KOPT-K1 (cell line): Measurements from ENCODE around the gene RANBP10.
A peak's percentile ranks its signal among the peaks of the same experiment; 100 is the strongest.
"Not testable (repeated sequence)": the region's sequence is repeated elsewhere in the genome, so short reads cannot be mapped to it uniquely, and the experiment has no call there.

Experiments
- H3K27ac ChIP-seq: fragments of 200-600 bp; sonication (generic); 2 replicates; pipeline ENCODE4 v1.5.1; 2016; ENCODE audit warnings: antibody characterized with exemption, mild to moderate bottlenecking, low read depth, low read length; ENCODE audit not compliant: poor library complexity, severe bottlenecking
- H3K36me3 ChIP-seq: fragments of 200-600 bp; sonication (generic); 2 replicates; pipeline ENCODE4 v1.5.1; 2017; ENCODE audit warnings: antibody characterized with exemption, mild to moderate bottlenecking, low read length, moderate library complexity; ENCODE audit not compliant: insufficient read depth
- H3K9me3 ChIP-seq: fragments of 200-600 bp; sonication (generic); 2 replicates; pipeline ENCODE4 v1.5.1; 2017; ENCODE audit warnings: antibody characterized with exemption, low read length, mild to moderate bottlenecking; ENCODE audit not compliant: insufficient read depth, poor library complexity, severe bottlenecking

The RANBP10 gene

DNA sequence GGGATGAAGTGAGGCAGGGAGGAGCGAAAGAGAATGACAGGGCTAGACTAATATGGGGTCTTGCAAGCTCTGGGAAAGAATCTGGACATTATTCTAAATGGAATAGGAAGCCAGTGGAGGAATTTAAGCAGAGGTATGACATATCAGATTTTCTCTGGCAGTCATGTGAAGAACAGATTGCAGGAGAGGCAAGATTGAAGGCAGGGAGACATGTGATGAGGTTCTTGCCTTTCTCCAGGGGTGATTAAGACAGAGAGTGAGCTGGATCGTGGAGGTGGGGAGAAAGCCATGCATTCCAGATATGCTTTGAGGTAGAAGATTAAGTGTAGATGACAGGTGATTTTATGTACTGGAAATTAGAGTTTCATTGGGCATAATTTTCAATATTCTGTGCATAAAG is 31.5 kb upstream of the RANBP10 start:
- Histone ChIP-seq H3K9me3 (no peaks in the 10 kb centered on the region), H3K27ac (no peak overlapping the region), H3K36me3 (no peaks in the 10 kb centered on the region)

DNA sequence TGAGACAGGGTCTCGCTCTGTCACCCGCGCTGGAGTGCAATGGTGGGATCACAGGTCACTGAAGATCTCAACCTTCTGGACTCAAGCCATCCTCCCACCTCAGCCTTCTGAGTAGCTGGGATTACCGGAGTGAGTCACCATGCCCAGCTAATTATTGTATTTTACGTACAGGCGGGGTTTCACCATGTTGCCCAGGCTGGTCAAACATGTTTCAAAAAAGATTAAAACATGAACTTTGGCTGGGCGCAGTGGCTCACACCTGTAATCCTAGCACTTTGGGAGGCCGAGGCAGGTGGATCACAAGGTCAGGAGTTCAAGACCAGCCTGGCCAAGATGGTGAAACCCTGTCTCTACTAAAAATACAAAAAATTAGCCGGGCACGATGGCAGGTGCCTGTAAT is 30.8 kb upstream of the RANBP10 start:
- H3K27ac ChIP-seq, H3K9me3 ChIP-seq, H3K36me3 ChIP-seq: not testable (repeated sequence)

DNA sequence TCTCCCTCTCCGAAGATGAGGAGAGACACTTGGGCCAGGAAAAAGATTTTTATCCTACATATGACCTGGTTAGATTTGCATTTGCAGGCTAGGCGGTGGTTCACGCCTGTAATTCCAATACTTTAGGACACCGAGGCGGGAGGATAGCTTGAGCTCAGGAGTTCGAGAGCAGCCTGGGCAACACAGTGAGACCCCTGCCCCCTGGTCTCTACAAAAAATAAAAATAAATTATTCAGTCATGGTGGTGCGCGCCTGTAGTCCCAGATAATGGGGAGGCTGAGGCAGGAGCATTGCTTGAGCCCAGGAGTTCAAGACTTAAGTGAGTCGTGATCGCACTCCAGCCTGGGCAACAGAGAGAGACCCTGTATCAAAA is 27.9 kb upstream of the RANBP10 start:
- H3K9me3 ChIP-seq: no peaks in the 10 kb centered on the region
- H3K27ac ChIP-seq: peak overlapping the region; percentile 63
- peaks cover 32% of the 10 kb centered on the region for H3K36me3 ChIP-seq

DNA sequence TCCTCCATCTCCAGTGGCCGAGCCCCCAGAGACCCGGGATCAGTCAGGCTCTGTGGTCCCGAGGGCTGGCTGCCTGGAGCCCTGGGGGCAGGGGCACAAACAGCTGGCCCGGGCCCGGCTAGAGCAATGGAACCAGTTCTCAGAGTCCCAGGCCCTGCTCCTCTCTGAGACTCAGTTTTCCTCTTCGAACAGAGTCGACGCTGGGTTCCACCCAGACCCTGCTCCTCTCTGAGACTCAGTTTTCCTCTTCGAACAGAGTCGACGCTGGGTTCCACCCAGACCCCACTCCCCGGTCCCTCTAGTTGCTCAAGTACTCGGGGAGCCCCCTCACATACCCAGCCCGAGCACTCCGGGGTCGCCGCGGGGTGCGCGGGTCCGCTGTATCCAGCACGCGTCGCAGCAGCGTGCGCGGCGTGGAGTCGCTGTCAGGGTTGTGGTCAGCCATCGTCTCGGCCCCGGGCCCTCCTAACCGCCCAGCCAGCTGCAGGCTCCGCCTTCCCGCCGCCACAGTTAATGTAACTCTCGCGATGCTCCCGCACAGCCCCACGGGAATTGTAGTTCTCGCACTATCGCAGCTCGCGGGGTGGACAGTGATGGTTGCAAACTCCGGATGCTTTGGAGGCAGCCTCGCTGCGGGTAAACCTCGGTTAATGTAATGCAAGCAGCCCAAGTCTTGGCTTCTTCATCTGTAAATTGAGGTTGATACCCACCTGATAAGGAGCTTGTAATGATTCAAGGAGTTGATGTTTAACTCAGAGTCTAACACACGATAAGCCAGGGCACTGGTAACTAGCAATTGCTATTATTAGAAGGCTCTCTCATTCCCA is 27.3 kb upstream of the RANBP10 start:
- H3K9me3 ChIP-seq: no peaks in the 10 kb centered on the region
- H3K27ac ChIP-seq: peak overlapping the region; percentile 63
- peaks cover 38% of the 10 kb centered on the region for H3K36me3 ChIP-seq

DNA sequence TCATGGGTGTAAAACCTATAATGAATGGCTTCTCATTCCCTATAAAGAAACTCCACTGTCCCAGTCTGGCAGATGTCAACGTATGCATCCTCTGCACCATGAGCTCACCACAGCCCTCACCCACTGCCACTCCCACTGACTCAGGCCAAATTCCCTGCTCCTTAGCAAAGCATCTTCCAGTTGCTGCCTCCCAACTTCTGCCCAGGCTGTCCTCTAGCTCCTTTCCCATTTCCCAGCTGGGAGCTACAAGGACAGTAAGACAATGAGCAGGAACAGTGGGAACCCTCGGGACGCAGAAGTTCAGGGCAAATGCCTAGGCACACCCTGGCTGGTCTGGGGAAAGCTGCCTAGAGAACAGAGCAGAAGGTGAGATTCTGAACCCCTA is 26.7 kb upstream of the RANBP10 start:
- Histone ChIP-seq H3K9me3 (no peaks in the 10 kb centered on the region), H3K36me3 (peaks cover 44% of the 10 kb centered on the region), H3K27ac (peak overlapping the region; percentile 63)

DNA sequence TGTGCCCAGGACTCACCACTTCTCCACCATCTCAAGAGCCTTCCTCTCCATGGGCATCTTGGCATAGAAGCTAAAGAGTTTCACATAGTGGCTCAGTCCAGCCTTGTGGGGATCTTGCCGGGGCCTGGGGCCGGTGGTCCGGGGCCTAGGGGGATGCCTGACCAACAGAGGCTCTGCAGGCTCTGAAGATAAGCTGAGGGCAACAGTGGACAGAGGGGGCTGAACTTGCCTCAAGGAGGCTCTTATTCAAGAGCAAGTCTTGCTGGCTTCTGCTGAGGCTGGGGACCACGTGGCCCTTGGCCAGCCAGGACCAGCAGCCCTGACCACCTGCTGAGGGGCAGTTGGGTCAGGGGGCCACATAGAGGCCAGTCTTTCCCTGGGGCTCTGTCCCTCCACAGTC is 22.3 kb upstream of the RANBP10 start:
- H3K27ac ChIP-seq: no peak overlapping the region
- peaks cover 59% of the 10 kb centered on the region for H3K36me3 ChIP-seq
- H3K9me3 ChIP-seq: no peaks in the 10 kb centered on the region

DNA sequence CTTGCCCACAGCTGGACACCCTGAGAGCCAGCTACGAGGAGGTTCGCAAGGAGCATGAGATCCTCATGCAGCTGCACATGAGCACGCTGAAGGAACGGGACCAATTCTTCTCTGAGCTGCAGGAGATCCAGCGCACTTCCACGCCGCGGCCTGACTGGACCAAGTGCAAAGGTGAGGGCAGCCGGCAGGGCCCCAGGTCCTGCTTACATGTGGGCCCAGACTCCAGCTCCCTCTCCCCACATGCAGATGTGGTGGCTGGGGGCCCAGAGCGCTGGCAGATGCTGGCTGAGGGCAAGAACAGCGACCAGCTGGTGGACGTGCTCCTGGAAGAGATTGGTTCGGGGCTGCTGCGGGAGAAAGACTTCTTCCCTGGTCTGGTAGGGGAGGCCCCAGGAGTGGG is 19.5 kb upstream of the RANBP10 start:
- Histone ChIP-seq H3K27ac (no peak overlapping the region), H3K36me3 (peaks cover 45% of the 10 kb centered on the region), H3K9me3 (no peaks in the 10 kb centered on the region)

DNA sequence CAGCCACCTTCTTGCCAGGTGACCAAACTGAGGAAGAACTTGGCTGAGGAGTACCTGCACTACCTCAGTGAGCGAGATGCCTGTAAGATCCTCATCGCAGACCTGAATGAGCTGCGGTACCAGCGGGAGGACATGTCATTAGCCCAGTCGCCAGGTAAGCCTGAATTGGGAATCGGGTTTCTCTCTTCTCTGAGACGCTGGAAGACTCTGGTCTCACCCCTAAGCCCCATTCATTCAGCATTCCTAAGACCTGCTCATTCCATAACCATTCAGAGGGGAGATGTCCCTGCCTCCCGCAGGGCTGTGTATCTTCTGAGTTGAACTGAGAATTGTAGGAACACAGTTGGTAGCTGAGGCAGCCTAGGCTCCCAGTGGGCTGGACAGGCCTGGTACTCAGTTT is 18.8 kb upstream of the RANBP10 start:
- Histone ChIP-seq H3K27ac (no peak overlapping the region), H3K36me3 (peaks cover 37% of the 10 kb centered on the region; the same call in 1 of the 2 replicates), H3K9me3 (no peaks in the 10 kb centered on the region)

DNA sequence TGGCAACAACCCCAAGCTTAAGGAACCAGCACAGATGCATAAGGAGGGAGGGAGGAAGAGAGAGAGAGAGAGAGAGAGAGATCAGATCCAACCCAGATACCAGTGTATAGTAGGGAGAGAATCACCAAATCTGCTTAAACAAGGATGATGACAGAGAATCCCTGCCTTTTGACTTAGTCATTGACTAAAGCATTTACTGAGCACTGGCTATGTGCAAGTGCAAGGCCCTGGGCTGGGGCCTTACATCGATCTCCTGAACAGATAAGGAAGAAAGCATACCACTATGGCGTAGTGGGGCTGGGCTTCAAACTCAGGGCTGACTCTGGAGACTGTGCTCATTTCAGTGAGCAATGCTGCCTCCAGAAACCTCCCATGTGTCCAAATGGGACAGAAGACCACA is 16.2 kb upstream of the RANBP10 start:
- Histone ChIP-seq H3K9me3 (no peaks in the 10 kb centered on the region), H3K36me3 (peaks cover 11% of the 10 kb centered on the region; the same call in 1 of the 2 replicates), H3K27ac (no peak overlapping the region)

DNA sequence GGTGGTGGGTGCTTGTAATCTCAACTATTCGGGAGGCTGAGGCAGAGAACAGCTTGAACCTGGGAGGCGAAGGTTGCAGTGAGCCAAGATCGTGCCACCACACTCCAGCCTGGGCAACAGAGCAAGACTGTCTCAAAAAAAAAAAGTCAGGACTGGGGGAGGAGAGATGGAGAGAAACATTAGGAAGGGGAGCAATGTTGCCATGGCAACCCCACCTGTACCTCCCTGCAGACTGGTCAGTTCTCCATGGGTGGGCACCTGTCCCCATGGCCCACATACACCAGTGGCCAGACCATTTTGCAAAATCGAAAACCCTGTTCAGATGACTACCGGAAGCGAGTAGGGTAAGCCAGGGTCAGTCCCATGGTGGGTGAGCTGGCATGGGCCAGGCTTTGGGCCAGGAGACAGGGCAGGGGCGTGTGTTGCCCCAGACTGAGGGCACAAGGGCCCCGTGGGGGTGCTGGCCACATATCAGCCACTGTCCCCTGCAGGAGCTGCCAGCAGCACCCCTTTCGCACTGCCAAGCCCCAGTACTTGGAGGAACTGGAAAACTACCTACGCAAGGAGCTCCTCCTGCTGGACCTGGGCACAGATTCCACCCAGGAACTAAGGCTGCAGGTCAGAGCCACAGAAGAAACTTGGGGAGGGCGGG is 14.4 kb upstream of the RANBP10 start:
- Histone ChIP-seq H3K9me3 (no peaks in the 10 kb centered on the region), H3K27ac (no peak overlapping the region), H3K36me3 (no peaks in the 10 kb centered on the region)

DNA sequence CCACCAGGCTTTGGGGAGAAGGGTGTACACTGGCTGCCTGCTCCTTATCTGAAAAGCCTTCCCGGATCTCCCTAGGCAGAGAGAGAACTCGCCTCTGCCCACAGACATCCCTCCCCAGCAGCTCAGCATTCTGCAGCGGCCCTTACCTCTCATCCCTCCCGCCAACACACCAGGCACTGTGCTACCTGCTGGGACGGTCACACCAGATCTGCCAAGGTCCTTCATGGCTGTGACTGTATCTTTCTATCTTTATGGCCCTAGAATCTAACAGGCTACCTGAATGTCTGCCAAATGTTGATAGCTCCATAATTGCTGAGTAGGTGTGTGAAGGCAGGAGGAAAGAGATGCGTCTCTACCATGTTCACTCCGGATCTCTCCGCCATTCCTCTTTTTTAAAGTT is 8.2 kb upstream of the RANBP10 start:
- no peak overlapping the region for H3K27ac ChIP-seq
- no peaks in the 10 kb centered on the region for H3K9me3 ChIP-seq
- no peaks in the 10 kb centered on the region for H3K36me3 ChIP-seq

DNA sequence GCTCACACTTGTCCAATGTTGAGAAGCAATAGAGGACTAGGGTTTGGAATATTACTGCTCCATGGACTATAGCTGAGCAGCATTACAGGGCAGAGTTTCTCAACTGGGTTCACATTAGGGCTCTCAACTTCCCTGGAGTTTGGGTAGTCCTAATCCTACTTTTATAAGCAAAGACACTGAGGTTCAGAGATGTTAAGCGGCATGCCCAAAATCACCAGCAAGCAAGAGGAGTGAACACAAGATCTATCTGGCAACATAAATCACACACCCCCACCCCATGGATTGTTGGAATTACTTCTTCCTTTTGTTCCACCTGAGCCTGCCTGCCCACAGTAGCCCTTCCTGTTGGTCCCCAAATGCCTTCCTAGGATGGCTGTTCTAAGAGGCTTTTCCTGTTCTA is 5.5 kb upstream of the RANBP10 start:
- H3K9me3 ChIP-seq: no peaks in the 10 kb centered on the region
- no peak overlapping the region for H3K27ac ChIP-seq
- no peaks in the 10 kb centered on the region for H3K36me3 ChIP-seq

DNA sequence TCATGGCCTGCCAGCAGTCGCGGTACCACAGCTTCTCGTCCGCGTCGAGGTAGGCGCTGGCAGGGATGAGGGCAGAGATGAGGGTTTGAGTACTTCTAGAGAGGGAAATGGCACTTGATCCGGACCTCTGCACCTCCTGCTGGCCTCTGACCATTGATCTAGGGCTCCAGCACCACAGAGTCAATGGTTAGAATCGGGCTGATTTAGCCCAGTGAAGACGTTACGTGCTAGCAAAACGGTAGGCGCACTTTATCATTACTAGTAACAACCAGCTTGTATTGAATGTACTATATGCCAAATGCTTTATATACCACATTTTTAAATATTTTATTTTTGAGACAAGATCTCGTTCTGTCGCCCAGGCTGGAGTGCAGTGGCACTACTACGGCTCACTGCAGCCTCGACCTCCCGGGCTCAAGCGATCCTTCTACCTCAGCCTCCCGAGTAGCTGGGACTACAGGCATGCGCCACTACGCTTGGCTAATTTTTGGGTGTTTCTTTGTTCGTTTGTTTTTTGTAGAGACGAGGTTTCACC is 855 bp upstream of the RANBP10 start:
- Histone ChIP-seq H3K27ac (peak overlapping the region; percentile 84), H3K36me3 (peaks cover 17% of the 10 kb centered on the region), H3K9me3 (no peaks in the 10 kb centered on the region)

DNA sequence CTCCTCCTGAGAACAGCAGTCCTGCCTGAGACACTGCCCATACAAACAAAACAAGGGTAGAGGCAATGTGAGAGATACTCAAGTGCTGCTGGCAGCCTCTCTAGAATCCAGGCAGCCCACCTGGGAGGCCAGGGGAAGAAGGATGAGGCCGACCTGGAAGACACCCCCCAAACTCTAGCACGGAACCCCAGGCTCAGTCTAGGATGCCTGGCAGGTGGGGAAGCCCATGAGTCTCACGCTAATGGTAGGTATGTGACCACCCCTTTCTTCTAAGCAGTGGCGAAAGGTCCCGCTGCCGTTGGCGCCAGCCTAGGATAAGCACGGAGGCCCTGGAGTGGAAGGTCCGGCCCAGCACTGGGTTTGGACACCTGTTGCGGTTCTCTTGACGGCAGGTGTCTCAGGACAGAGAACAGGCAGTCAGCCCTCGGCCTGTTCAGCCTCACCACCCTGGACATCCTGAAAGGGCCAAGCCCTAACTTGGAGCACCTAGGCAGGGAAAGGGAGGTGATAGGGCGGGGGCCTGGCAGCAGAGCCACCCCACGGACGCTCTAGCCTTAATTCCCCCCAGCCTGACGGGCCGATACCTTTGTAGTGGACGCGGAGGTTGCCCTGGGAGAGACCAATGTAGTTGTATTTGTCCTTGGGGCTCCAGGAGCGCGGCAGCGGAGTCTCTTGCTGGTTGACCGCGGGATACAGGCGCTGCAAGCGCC is 487 bp downstream of the RANBP10 start:
- Histone ChIP-seq H3K36me3 (peaks cover 22% of the 10 kb centered on the region), H3K9me3 (no peaks in the 10 kb centered on the region), H3K27ac (peak overlapping the region; percentile 84)

DNA sequence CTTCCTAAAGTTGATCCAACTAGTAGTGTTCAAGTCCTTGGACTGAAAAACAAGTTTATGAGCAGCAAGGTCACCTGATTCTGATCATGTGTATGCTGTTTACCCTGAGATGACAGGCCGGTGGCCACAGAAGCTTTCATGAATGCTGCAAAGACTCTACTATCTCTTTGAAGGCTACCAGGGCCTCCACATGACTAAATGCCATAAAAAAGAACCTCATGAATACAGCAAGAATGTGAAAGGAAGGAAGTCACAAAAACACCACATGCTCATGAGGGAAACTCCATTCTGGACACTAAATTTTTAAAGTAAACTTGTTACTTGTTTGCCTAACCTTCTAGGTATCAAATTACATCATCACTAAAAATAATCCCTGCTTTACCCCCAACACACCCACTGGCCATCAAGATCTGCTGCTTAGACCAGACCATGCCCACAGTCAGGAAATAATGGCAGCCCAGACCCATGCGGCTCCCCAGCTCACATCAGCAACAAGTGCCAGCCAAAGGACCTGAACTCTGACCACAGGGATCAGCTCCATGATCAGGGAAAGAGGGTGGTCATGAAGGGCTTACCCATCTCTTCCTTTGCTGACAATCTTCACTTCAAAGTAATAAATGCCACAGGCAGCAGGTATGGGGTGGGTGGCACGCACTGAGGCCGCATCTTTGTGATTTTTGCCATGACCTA is 1.4 kb downstream of the RANBP10 start:
- Histone ChIP-seq H3K36me3 (peaks cover 31% of the 10 kb centered on the region), H3K27ac (peak overlapping the region; percentile 84), H3K9me3 (no peaks in the 10 kb centered on the region)
